GM23248 (cell line): ENCODE data around the gene LACTBL1. TPM values are rescaled to one million over a fixed set of nuclear protein-coding genes. Genes with fewer than 3 reads are reported as not detected.

Experiments
- DNase-seq: peaks from one replicate; pipeline ENCODE4 v3.0.0-alpha.2; 2015
- H2AFZ ChIP-seq: fragments of 200-600 bp; sonication (generic); 2 replicates; pipeline ENCODE4 v1.6.1; 2016; ENCODE audit warnings: antibody characterized with exemption
- H3F3A ChIP-seq: fragments of 200-600 bp; sonication (generic); 2 replicates; pipeline ENCODE4 v1.6.1; 2016; ENCODE audit warnings: mild to moderate bottlenecking, antibody characterized with exemption, mixed run types; ENCODE audit not compliant: insufficient read depth
- H3K27ac ChIP-seq: fragments of 200-600 bp; sonication (generic); 2 replicates; pipeline ENCODE4 v1.5.1; 2016; ENCODE audit warnings: mild to moderate bottlenecking
- H3K27me3 ChIP-seq: fragments of 200-600 bp; sonication (generic); replicated peaks from 2 replicates; pipeline ENCODE4 v1.6.1; 2016; ENCODE audit warnings: mild to moderate bottlenecking; ENCODE audit not compliant: insufficient read depth
- H3K36me3 ChIP-seq: fragments of 200-600 bp; sonication (generic); 2 replicates; pipeline ENCODE4 v1.6.1; 2016; ENCODE audit warnings: low read depth, mild to moderate bottlenecking
- H3K4me1 ChIP-seq: fragments of 200-600 bp; sonication (generic); 2 replicates; pipeline ENCODE4 v1.6.1; 2016; ENCODE audit warnings: mild to moderate bottlenecking; ENCODE audit not compliant: insufficient read depth
- H3K4me2 ChIP-seq: fragments of 200-600 bp; sonication (generic); one replicate; pipeline ENCODE4 v1.6.1; 2016; ENCODE audit warnings: mild to moderate bottlenecking; ENCODE audit not compliant: unreplicated experiment
- H3K4me3 ChIP-seq: fragments of 200-600 bp; sonication (generic); 2 replicates; pipeline ENCODE4 v1.5.1; 2016; ENCODE audit warnings: mild to moderate bottlenecking
- H3K79me2 ChIP-seq: fragments of 200-600 bp; sonication (generic); 2 replicates; pipeline ENCODE4 v1.6.1; 2016; ENCODE audit warnings: mild to moderate bottlenecking; ENCODE audit not compliant: insufficient read depth
- H3K9ac ChIP-seq: fragments of 200-600 bp; sonication (generic); 2 replicates; pipeline ENCODE4 v1.6.1; 2016; ENCODE audit warnings: mild to moderate bottlenecking
- H3K9me2 ChIP-seq: fragments of 200-600 bp; sonication (generic); 2 replicates; pipeline ENCODE4 v1.6.1; 2016; ENCODE audit warnings: mixed run types, mild to moderate bottlenecking, moderate library complexity; ENCODE audit not compliant: insufficient read depth
- H3K9me3 ChIP-seq: fragments of 200-600 bp; sonication (generic); one replicate; pipeline ENCODE4 v1.6.1; 2017; ENCODE audit warnings: low read depth
- H4K20me1 ChIP-seq: fragments of 200-600 bp; sonication (generic); 2 replicates; pipeline ENCODE4 v1.6.0; 2016; ENCODE audit not compliant: insufficient read depth
- EZH2 ChIP-seq: fragments of 200-600 bp; sonication (generic); IDR thresholded peaks from 2 replicates; pipeline ENCODE4 v1.6.1; 2018; ENCODE audit warnings: antibody characterized with exemption, mild to moderate bottlenecking; ENCODE audit not compliant: insufficient read depth, poor library complexity, severe bottlenecking
- EZH2phosphoT487 ChIP-seq: fragments of 200-600 bp; sonication (generic); IDR thresholded peaks from 2 replicates; pipeline ENCODE4 v1.6.1; 2018; ENCODE audit warnings: antibody characterized with exemption, moderate library complexity, mild to moderate bottlenecking, low read depth; ENCODE audit not compliant: insufficient read depth
- WGBS, 2 experiments: methylation state at CpG; one replicate each; pipeline ENCODE4 v1.1.6; 2015 to 2017; ENCODE audit warnings: low lambda C conversion rate in 2 of 2, low coverage in 1 of 2; ENCODE audit errors: missing lambda C conversion rate in 2 of 2; 5-methylcytosine and 5-hydroxymethylcytosine counted together
- in situ Hi-C: fragments of 300-500 bp; cut with MboI; formaldehyde crosslinking; loops from 2 replicates; pipeline ENCODE4 v1.15.0; 2020
- polyA plus RNA-seq: library from polyadenylated mRNA; unstranded; fragments of >200 nt; fragmentation: Nextera tagmentation; extraction: Ambion mirVana; gene quantifications from 2 replicates; pipeline ENCODE4 v1.2.1, GENCODE V29; 2016
- total RNA-seq: library from RNA; depleted of rRNA; stranded (reverse); fragments of >200 nt; shearing (Covaris generic); gene quantifications from 2 replicates; pipeline ENCODE4 v1.2.3, GENCODE V29; 2014

Gene LACTBL1
- total and polyA plus RNA-seq, 2 experiments from 2014 or later: not detected

DNA sequence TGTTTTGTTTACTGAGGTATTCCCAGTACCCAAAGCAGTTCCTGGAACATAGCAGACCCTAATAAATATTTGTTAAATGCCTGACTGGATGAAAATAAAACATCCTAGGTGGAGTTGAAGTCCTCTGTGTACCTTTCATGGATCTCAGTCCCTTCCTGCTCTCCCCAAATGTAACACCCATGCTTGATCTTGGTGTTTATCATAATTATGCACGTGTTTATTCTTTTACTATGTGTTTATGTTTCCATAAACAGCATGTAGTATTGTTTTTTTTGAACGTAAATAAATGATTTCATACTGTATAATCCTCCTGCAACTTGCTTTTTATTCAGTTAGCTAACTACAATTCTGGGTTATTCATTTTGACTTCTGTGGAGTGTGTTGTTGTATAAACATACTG is 4.8 kb downstream of the LACTBL1 start:
- no peaks in the 10 kb centered on the region for H3K4me1 ChIP-seq
- in situ Hi-C loops: no loop called here
- no peak overlapping the region for H3K4me2 ChIP-seq
- no peak for TF ChIP-seq EZH2
- no peak for TF ChIP-seq EZH2phosphoT487
- H3K9me2 ChIP-seq: no peaks in the 10 kb centered on the region
- DNase-seq: no peak
- H3K27ac ChIP-seq: no peak overlapping the region
- H3K27me3 ChIP-seq: peaks cover 37% of the 10 kb centered on the region
- H3F3A ChIP-seq: no peaks in the 10 kb centered on the region
- no peak overlapping the region for H2AFZ ChIP-seq
- H4K20me1 ChIP-seq: no peaks in the 10 kb centered on the region
- no peak overlapping the region for H3K4me3 ChIP-seq
- no peaks in the 10 kb centered on the region for H3K9me3 ChIP-seq
- no peak overlapping the region for H3K9ac ChIP-seq
- H3K36me3 ChIP-seq: no peaks in the 10 kb centered on the region
- WGBS, 2 experiments: 24 to 27% methylated on average over 2 of the region's 2 CpGs
- no peaks in the 10 kb centered on the region for H3K79me2 ChIP-seq

DNA sequence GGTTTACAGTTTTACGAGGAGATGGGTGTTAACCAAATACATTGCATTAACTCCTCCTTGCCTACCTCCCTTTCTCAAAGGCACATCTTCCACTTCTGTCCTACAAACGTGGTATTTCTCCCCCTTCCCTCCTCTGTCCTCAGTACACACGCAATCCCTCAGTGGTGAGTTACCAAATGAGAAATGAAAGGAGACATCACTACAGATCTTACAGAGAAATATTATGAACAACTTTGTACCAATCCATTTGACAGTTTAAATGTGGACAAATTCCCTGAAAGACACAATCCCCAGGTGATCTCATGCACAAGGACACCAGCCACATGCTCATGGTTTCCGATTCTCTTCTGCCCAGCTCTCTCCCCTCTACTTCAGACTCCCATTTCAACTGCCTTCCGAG is 6.4 kb downstream of the LACTBL1 start:
- no peaks in the 10 kb centered on the region for H3K79me2 ChIP-seq
- no peak overlapping the region for H3K27ac ChIP-seq
- H3K4me1 ChIP-seq: no peaks in the 10 kb centered on the region
- no peak for DNase-seq
- no peaks in the 10 kb centered on the region for H3F3A ChIP-seq
- in situ Hi-C loops: no loop called here
- TF ChIP-seq EZH2phosphoT487 (no peak), EZH2 (no peak)
- no peaks in the 10 kb centered on the region for H3K36me3 ChIP-seq
- WGBS, 2 experiments: 54 to 57% methylated on average over 5 of the region's 5 CpGs
- H3K27me3 ChIP-seq: peaks cover 36% of the 10 kb centered on the region
- no peak overlapping the region for H2AFZ ChIP-seq
- H4K20me1 ChIP-seq: no peaks in the 10 kb centered on the region
- no peak overlapping the region for H3K9ac ChIP-seq
- H3K4me3 ChIP-seq: no peak overlapping the region
- H3K4me2 ChIP-seq: no peak overlapping the region
- no peaks in the 10 kb centered on the region for H3K9me2 ChIP-seq
- H3K9me3 ChIP-seq: no peaks in the 10 kb centered on the region

DNA sequence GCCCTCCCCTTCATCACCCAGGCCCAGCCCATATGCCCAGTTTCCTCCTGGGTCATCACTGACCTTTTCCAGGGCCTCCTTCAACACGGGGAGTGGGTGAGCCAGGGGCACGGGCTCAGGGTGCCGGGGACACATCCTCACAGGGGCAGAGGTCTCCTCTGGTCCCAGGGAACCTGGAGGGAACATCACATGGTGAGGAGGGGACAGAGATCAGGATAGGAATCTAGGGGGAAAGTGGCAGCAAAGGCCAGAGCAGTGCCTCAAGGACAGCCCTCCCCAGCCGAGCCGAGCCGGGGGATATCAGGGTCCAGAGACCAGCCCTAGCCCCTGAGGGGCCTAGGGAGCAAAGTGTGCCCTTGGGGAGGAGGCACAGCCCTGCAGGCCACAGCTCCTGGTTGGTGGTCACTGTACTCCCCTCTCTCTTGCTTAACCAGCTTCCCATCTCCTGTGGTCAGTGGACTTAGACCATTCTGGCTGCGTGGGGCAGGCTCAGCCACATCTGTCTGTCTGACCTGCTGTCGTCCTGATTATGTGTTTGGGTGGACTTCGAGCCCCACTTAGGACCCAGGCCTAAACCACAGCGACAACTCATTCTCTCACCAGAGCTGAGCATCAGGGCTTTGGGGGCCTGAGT is 9.5 kb downstream of the LACTBL1 start:
- DNase-seq: no peak
- Histone ChIP-seq H3K9me3 (no peaks in the 10 kb centered on the region), H3K9me2 (no peaks in the 10 kb centered on the region), H3K4me1 (no peaks in the 10 kb centered on the region), H3K4me2 (no peak overlapping the region), H2AFZ (no peak overlapping the region), H3F3A (no peaks in the 10 kb centered on the region), H4K20me1 (no peaks in the 10 kb centered on the region), H3K27ac (no peak overlapping the region), H3K9ac (no peak overlapping the region), H3K36me3 (no peaks in the 10 kb centered on the region), H3K27me3 (peaks cover 11% of the 10 kb centered on the region; the same call in 1 of the 2 replicates), H3K4me3 (no peak overlapping the region), H3K79me2 (no peaks in the 10 kb centered on the region)
- no peak for TF ChIP-seq EZH2
- no peak for TF ChIP-seq EZH2phosphoT487
- in situ Hi-C loops: no loop called here
- 68 to 71% methylated on average over 10 of the region's 10 CpGs for WGBS, 2 experiments

DNA sequence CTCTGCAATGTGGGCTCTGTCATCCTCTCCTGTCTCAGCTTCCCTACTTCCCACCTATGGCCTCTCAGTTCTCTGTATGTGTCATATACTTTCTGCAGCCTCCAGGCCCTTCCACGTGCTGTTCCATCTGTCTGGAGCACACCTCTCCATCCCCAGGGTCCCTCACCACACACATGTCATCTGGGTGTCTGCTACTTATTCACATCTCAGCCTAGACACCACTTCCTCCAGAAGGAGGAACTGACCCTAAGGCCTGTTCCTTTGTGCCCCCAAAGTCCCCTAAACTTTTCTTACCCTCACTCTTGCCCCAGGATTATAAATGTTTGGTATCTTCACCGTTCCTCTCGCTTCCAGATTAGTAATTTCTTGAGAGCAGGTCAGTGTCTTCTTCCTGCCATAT is 10.1 kb downstream of the LACTBL1 start:
- Histone ChIP-seq H4K20me1 (no peaks in the 10 kb centered on the region), H3K36me3 (no peaks in the 10 kb centered on the region), H3F3A (no peaks in the 10 kb centered on the region), H3K9me3 (no peaks in the 10 kb centered on the region), H3K4me2 (no peak overlapping the region), H3K9me2 (no peaks in the 10 kb centered on the region), H3K27me3 (0 out of 2 replicates have a peak, but pooled peaks cover 5% of the 10 kb centered on the region), H3K4me3 (no peak overlapping the region), H2AFZ (no peak overlapping the region), H3K27ac (no peak overlapping the region), H3K9ac (no peak overlapping the region), H3K79me2 (no peaks in the 10 kb centered on the region), H3K4me1 (no peaks in the 10 kb centered on the region)
- WGBS, 2 experiments: 53 to 63% methylated on average over 3 of the region's 3 CpGs
- DNase-seq: no peak
- TF ChIP-seq EZH2: no peak
- in situ Hi-C loops: no loop called here
